Measurements from ENCODE around the gene KRTAP10-9. TPM values are rescaled to one million over a fixed set of nuclear protein-coding genes. Genes with fewer than 3 reads are reported as not detected.
"Not testable (repeated sequence)": the region's sequence is repeated elsewhere in the genome, so short reads cannot be mapped to it uniquely, and the experiment has no call there.

KRTAP10-9 gene
- total RNA-seq, 2 donors from 2014 or later: not detected

DNA sequence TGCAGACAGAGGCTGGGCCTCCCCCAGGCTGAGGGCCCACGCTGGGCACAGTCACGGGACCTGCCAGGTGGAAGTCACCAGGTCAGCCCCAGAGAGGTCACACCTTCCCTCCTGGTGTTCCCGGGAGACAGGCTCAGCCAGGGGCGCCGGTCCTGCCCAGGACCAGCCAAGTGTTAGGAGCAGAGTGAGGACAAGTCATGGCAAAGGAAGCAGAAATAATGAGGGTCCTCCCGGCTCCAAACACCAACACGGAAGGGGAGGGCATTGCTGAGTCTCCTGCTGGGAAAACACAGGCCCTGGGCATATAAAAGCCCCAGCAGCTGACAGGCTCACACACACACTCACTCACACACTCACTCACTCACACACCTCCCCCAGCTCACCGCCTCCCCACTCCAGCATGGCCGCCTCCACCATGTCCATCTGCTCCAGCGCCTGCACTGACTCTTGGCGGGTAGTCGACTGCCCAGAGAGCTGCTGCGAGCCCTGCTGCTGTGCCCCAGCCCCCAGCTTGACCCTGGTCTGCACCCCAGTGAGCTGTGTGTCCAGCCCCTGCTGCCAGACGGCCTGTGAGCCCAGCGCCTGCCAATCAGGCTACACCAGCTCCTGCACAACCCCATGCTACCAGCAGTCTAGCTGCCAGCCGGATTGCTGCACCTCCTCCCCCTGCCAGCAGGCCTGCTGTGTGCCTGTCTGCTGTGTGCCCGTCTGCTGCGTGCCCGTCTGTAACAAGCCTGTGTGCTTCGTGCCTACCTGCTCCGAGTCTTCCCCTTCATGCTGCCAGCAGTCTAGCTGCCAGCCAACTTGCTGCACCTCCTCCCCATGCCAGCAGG is 10.3 kb downstream of the KRTAP10-9 start, which contains the start of gene KRTAP10-10:
KRTAP10-10 (plus strand) TSS at position 339 of the 833 bp plus-strand sequence; CDS start at position 401, 62 bp downstream.
- H3K4me1 ChIP-seq (ENCODE audit: control insufficient read depth, insufficient read depth, low read length): no peaks in the 10 kb centered on the region
- H3K9ac ChIP-seq (ENCODE audit: extremely low read depth, low read length, poor library complexity, severe bottlenecking): no peak within 1 kb of the TSS
- H3K4me3 ChIP-seq (ENCODE audit: low read length): no peak within 1 kb of the TSS
- no peaks in the 10 kb centered on the region for H3K27me3 Mint-ChIP-seq (ENCODE audit: insufficient read depth)
- WGBS, 2 experiments (ENCODE audit: insufficient coverage in 1 of 2, insufficient read length in 1 of 2): 81 to 85% methylated on average over 7 to 21 of the region's 21 CpGs
- H3K36me3 ChIP-seq (ENCODE audit: control insufficient read depth, insufficient read depth, low read length): no peaks in the 10 kb centered on the region
- peak within 1 kb of the TSS; percentile 15 for H3K27ac Mint-ChIP-seq
- TF ChIP-seq, protein P1, sequence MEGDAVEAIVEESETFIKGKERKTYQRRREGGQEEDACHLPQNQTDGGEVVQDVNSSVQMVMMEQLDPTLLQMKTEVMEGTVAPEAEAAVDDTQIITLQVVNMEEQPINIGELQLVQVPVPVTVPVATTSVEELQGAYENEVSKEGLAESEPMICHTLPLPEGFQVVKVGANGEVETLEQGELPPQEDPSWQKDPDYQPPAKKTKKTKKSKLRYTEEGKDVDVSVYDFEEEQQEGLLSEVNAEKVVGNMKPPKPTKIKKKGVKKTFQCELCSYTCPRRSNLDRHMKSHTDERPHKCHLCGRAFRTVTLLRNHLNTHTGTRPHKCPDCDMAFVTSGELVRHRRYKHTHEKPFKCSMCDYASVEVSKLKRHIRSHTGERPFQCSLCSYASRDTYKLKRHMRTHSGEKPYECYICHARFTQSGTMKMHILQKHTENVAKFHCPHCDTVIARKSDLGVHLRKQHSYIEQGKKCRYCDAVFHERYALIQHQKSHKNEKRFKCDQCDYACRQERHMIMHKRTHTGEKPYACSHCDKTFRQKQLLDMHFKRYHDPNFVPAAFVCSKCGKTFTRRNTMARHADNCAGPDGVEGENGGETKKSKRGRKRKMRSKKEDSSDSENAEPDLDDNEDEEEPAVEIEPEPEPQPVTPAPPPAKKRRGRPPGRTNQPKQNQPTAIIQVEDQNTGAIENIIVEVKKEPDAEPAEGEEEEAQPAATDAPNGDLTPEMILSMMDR (conservative IDR thresholded peaks at IDR 0.05): no peak
- H3K4me1 Mint-ChIP-seq: peaks cover 2% of the 10 kb centered on the region
- peak; percentile 47 for DNase-seq
- H3K27me3 ChIP-seq (ENCODE audit: control insufficient read depth, insufficient read depth, low read length, poor library complexity, severe bottlenecking): no peaks in the 10 kb centered on the region
- H3K9me3 ChIP-seq (ENCODE audit: control insufficient read depth, low read length): peaks cover 5% of the 10 kb centered on the region
- no peaks in the 10 kb centered on the region for H3K36me3 Mint-ChIP-seq (ENCODE audit: low read depth)
- H3K27ac ChIP-seq (ENCODE audit: low read depth, low read length): no peak within 1 kb of the TSS
- peaks cover 20% of the 10 kb centered on the region for H3K9me3 Mint-ChIP-seq
- H3K4me3 Mint-ChIP-seq: no peak within 1 kb of the TSS

DNA sequence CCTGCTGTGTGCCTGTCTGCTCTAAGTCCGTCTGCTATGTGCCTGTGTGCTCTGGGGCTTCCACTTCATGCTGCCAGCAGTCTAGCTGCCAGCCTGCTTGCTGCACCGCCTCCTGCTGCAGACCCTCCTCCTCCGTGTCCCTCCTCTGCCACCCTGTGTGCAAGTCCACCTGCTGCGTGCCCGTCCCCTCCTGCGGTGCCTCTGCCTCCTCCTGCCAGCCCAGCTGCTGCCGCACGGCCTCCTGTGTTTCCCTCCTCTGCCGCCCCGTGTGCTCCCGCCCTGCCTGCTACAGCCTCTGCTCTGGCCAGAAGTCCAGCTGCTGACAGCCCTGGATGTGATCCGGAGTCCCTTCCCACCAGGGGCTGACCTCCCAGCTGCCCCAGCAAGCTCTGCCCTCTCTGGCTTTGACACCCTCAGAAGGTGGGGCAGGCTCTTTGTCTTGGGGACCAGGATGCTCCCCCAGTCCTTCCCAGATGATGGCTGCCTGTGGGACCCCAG is 11.0 kb downstream of the KRTAP10-9 start:
- H3K36me3 ChIP-seq (ENCODE audit: control insufficient read depth, insufficient read depth, low read length); H3K27me3 ChIP-seq (ENCODE audit: control insufficient read depth, insufficient read depth, low read length, poor library complexity, severe bottlenecking); H3K4me1 ChIP-seq (ENCODE audit: control insufficient read depth, insufficient read depth, low read length); H3K27ac ChIP-seq (ENCODE audit: low read depth, low read length); H3K9me3 ChIP-seq (ENCODE audit: control insufficient read depth, low read length); H3K4me3 Mint-ChIP-seq; H3K36me3 Mint-ChIP-seq (ENCODE audit: low read depth); H3K4me1 Mint-ChIP-seq; H3K27me3 Mint-ChIP-seq (ENCODE audit: insufficient read depth); H3K4me3 ChIP-seq (ENCODE audit: low read length); H3K9ac ChIP-seq (ENCODE audit: extremely low read depth, low read length, poor library complexity, severe bottlenecking); DNase-seq: not testable (repeated sequence)
- H3K27ac Mint-ChIP-seq: peak overlapping the region; percentile 15
- WGBS, 2 experiments (ENCODE audit: insufficient coverage in 1 of 2, insufficient read length in 1 of 2): 80 to 86% methylated on average over 1 to 10 of the region's 12 CpGs
- H3K9me3 Mint-ChIP-seq: peaks cover 17% of the 10 kb centered on the region

DNA sequence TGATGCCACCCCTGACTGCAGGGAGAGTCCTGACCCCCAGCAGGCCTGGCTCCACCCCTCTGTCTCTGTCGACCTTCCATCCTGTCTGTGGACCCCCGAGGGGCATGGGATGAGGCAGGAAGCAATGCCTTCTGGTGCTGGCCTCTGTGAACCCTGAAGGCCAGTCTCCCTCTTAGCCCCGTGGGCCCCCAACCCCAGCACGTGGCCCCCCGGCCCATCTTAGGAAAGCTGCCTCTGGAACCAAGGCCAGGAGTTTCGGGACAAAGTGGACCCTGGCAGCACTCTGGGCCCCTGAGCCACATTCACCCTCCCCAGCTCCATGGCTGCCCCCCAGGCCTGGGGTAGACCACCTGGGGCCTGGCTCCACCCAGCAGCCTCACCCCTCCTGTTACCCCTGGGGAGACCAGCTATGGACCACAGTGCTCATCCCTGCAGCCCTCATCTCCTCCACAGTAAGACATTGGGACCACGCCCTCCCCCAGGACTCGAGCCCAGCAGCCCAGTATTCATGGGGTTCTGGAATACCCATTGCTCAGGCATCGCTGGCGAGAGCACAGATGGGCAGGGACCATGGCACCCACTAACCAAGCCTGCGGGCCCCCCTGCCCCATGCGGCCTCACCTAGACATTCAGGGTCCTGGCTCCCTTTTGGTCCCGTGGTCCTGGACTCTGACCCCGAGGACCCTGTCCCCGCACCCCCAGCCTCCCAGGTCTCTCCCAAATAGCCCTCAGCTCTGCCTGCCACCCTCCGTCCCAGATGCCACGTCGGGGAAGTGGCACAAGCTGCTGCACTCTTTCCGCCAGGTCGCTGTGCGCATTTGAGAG is 11.8 kb downstream of the KRTAP10-9 start:
- peak; percentile 22 for DNase-seq
- not testable (repeated sequence) for H3K36me3 ChIP-seq (ENCODE audit: control insufficient read depth, insufficient read depth, low read length); H3K4me1 Mint-ChIP-seq; H3K27me3 Mint-ChIP-seq (ENCODE audit: insufficient read depth); H3K4me3 Mint-ChIP-seq; H3K27ac ChIP-seq (ENCODE audit: low read depth, low read length); H3K4me1 ChIP-seq (ENCODE audit: control insufficient read depth, insufficient read depth, low read length); H3K36me3 Mint-ChIP-seq (ENCODE audit: low read depth); H3K4me3 ChIP-seq (ENCODE audit: low read length); H3K9me3 ChIP-seq (ENCODE audit: control insufficient read depth, low read length); H3K27ac Mint-ChIP-seq; H3K27me3 ChIP-seq (ENCODE audit: control insufficient read depth, insufficient read depth, low read length, poor library complexity, severe bottlenecking); H3K9ac ChIP-seq (ENCODE audit: extremely low read depth, low read length, poor library complexity, severe bottlenecking)
- peaks cover 25% of the 10 kb centered on the region for H3K9me3 Mint-ChIP-seq
- 95% methylated on average over 11 to 16 of the region's 21 CpGs for WGBS, 2 experiments (ENCODE audit: insufficient coverage in 1 of 2, insufficient read length in 1 of 2)

DNA sequence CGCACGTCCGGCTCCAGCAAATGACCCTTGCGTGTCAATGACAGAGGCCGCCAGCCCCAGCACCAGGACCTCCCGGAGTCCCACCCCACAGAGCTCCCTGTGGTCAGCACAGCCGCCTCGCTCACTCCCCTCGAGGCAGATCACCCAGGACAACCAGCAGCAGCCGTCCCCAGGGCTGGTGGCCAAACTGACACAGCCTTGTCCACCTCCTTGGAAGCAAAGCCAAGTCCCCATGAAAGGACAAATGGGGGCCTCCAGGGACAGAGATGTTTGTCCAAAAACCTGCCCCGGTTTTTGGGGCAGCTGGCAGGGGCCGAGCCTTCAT is 12.4 kb downstream of the KRTAP10-9 start:
- H3K36me3 Mint-ChIP-seq (ENCODE audit: low read depth): no peaks in the 10 kb centered on the region

More for the DNA sequence above, 12.4 kb downstream of the KRTAP10-9 start:
- WGBS, 2 experiments (ENCODE audit: insufficient coverage in 1 of 2, insufficient read length in 1 of 2): 94 to 95% methylated on average over 7 to 12 of the region's 12 CpGs
- Mint-ChIP-seq H3K27ac (no peak overlapping the region), H3K4me1 (peaks cover 2% of the 10 kb centered on the region), H3K4me3 (no peak overlapping the region), H3K27me3 (ENCODE audit: insufficient read depth) (peaks cover 3% of the 10 kb centered on the region), H3K9me3 (peaks cover 31% of the 10 kb centered on the region)
- no peak for DNase-seq
- Histone ChIP-seq H3K27me3 (ENCODE audit: control insufficient read depth, insufficient read depth, low read length, poor library complexity, severe bottlenecking) (no peaks in the 10 kb centered on the region), H3K9ac (ENCODE audit: extremely low read depth, low read length, poor library complexity, severe bottlenecking) (no peak overlapping the region), H3K4me3 (ENCODE audit: low read length) (no peak overlapping the region), H3K9me3 (ENCODE audit: control insufficient read depth, low read length) (peaks cover 8% of the 10 kb centered on the region), H3K4me1 (ENCODE audit: control insufficient read depth, insufficient read depth, low read length) (no peaks in the 10 kb centered on the region), H3K27ac (ENCODE audit: low read depth, low read length) (no peak overlapping the region), H3K36me3 (ENCODE audit: control insufficient read depth, insufficient read depth, low read length) (no peaks in the 10 kb centered on the region)
- TF ChIP-seq, protein P1 (conservative IDR thresholded peaks at IDR 0.05): no peak

All from endodermal cell (in vitro differentiated cells).